ENCODE results near the gene ARMC12. TPM values are rescaled to one million over a fixed set of nuclear protein-coding genes. Genes with fewer than 3 reads are reported as not detected.

The ARMC12 gene
- total RNA-seq, 2 donors from 2014 or later = 0.57 to 0.93 TPM

DNA sequence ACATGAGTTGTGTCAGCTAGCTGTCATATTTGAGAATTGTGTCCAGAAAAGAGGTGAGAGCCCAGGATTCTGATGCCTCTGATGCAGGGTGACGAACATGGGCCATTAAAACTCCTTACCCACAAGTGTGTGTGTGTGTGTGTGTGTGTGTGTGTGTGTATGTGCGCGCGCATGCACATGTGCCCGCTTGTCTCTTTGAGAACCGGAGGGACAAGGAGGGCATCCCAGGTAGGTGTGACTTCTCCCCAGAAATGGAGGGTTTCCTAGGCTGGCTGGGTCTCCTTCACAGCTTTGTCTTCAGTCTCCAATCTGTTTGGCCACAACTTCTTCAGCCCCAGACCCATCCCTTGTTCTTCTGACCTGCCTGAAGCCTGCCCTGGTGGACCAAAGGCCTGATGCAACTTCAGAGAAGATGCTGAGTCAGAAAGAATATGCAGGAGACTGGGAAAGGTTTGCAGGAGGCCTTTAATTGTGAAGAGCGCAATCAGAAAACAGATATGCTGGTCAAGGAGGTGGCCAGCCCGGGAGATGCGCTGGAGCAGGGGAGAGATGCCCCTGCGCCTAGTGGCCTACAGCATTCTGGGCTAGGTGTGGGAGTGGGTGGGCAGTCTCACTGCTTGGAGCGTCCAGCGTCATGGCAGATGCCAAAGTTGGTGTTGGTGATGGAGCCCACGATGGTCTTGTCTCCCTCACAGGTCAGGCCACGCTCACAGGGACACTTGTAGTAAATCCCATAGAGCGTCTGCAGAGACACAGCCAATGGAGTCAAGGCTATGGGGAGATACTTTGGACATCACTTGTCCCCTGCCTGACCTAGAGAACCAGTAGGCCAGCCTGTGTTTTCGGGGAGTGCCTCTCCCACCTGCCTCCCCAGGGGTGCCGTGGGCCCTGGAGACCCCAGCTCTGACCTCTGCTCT, 58.0 kb downstream of the ARMC12 start:
- H3K27ac Mint-ChIP-seq = no peak overlapping the region

GRCh38 chr6:35795453-35796071, 58.7 kb downstream of the ARMC12 start:
- H3K36me3 ChIP-seq (ENCODE audit: control insufficient read depth, insufficient read depth, low read length) = no peaks in the 10 kb centered on the region
- TF ChIP-seq CTCF (conservative IDR thresholded peaks at IDR 0.05) = no peak
- Mint-ChIP-seq H3K27ac (no peak overlapping the region), H3K36me3 (ENCODE audit: low read depth) (no peaks in the 10 kb centered on the region), H3K4me3 (no peak overlapping the region), H3K4me1 (peaks cover 7% of the 10 kb centered on the region), H3K9me3 (no peaks in the 10 kb centered on the region), H3K27me3 (ENCODE audit: insufficient read depth) (peaks cover 2% of the 10 kb centered on the region)
- WGBS, 2 experiments (ENCODE audit: insufficient coverage in 1 of 2, insufficient read length in 1 of 2) = 88 to 89% methylated on average over 10 to 11 of the region's 11 CpGs
- no peaks in the 10 kb centered on the region for H3K9me3 ChIP-seq (ENCODE audit: control insufficient read depth, low read length)
- no peaks in the 10 kb centered on the region for H3K27me3 ChIP-seq (ENCODE audit: control insufficient read depth, insufficient read depth, low read length, poor library complexity, severe bottlenecking)
- no peak for DNase-seq
- H3K4me3 ChIP-seq (ENCODE audit: low read length) = no peak overlapping the region
- no peaks in the 10 kb centered on the region for H3K4me1 ChIP-seq (ENCODE audit: control insufficient read depth, insufficient read depth, low read length)
- no peak overlapping the region for H3K27ac ChIP-seq (ENCODE audit: low read depth, low read length)
- no peak overlapping the region for H3K9ac ChIP-seq (ENCODE audit: extremely low read depth, low read length, poor library complexity, severe bottlenecking)

More for the DNA sequence above, 58.0 kb downstream of the ARMC12 start:
- no peak for DNase-seq
- H3K9ac ChIP-seq (ENCODE audit: extremely low read depth, low read length, poor library complexity, severe bottlenecking) = no peak overlapping the region
- no peak overlapping the region for H3K4me3 Mint-ChIP-seq
- no peak for TF ChIP-seq CTCF (conservative IDR thresholded peaks at IDR 0.05)
- no peak overlapping the region for H3K4me3 ChIP-seq (ENCODE audit: low read length)
- H3K36me3 Mint-ChIP-seq (ENCODE audit: low read depth) = no peaks in the 10 kb centered on the region
- H3K27me3 Mint-ChIP-seq (ENCODE audit: insufficient read depth) = peaks cover 2% of the 10 kb centered on the region
- no peaks in the 10 kb centered on the region for H3K9me3 Mint-ChIP-seq
- H3K27ac ChIP-seq (ENCODE audit: low read depth, low read length) = no peak overlapping the region
- H3K4me1 ChIP-seq (ENCODE audit: control insufficient read depth, insufficient read depth, low read length) = no peaks in the 10 kb centered on the region
- 95 to 97% methylated on average over 14 to 17 of the region's 17 CpGs for WGBS, 2 experiments (ENCODE audit: insufficient coverage in 1 of 2, insufficient read length in 1 of 2)
- H3K27me3 ChIP-seq (ENCODE audit: control insufficient read depth, insufficient read depth, low read length, poor library complexity, severe bottlenecking) = no peaks in the 10 kb centered on the region
- H3K36me3 ChIP-seq (ENCODE audit: control insufficient read depth, insufficient read depth, low read length) = no peaks in the 10 kb centered on the region
- peaks cover 7% of the 10 kb centered on the region for H3K4me1 Mint-ChIP-seq
- H3K9me3 ChIP-seq (ENCODE audit: control insufficient read depth, low read length) = no peaks in the 10 kb centered on the region

GRCh38 chr6:35796236-35796635, 59.4 kb downstream of the ARMC12 start:
- DNase-seq = no peak
- no peak overlapping the region for H3K27ac Mint-ChIP-seq
- 93 to 94% methylated on average over 4 of the region's 4 CpGs for WGBS, 2 experiments (ENCODE audit: insufficient coverage in 1 of 2, insufficient read length in 1 of 2)
- Histone ChIP-seq H3K9ac (ENCODE audit: extremely low read depth, low read length, poor library complexity, severe bottlenecking) (no peak overlapping the region), H3K36me3 (ENCODE audit: control insufficient read depth, insufficient read depth, low read length) (no peaks in the 10 kb centered on the region), H3K9me3 (ENCODE audit: control insufficient read depth, low read length) (no peaks in the 10 kb centered on the region), H3K27ac (ENCODE audit: low read depth, low read length) (no peak overlapping the region), H3K4me1 (ENCODE audit: control insufficient read depth, insufficient read depth, low read length) (no peaks in the 10 kb centered on the region), H3K27me3 (ENCODE audit: control insufficient read depth, insufficient read depth, low read length, poor library complexity, severe bottlenecking) (no peaks in the 10 kb centered on the region), H3K4me3 (ENCODE audit: low read length) (no peak overlapping the region)
- TF ChIP-seq CTCF (conservative IDR thresholded peaks at IDR 0.05) = no peak
- no peaks in the 10 kb centered on the region for H3K9me3 Mint-ChIP-seq
- no peak overlapping the region for H3K4me3 Mint-ChIP-seq
- H3K27me3 Mint-ChIP-seq (ENCODE audit: insufficient read depth) = peaks cover 2% of the 10 kb centered on the region
- H3K4me1 Mint-ChIP-seq = peaks cover 7% of the 10 kb centered on the region
- no peaks in the 10 kb centered on the region for H3K36me3 Mint-ChIP-seq (ENCODE audit: low read depth)

Data from endodermal cell (in vitro differentiated cells).